HepG2 (cell line): Measurements from ENCODE around the gene SDK2. TPM values are rescaled to one million over a fixed set of nuclear protein-coding genes. Genes with fewer than 3 reads are reported as not detected.

Experiments used
- HIVEP1 ChIP-seq: sonication (generic); formaldehyde crosslinking; IDR thresholded peaks from 2 replicates; pipeline ENCODE4 v1.4.0; 2020; ENCODE audit warnings: mild to moderate bottlenecking, missing genetic modification reagents
- HOXA9 ChIP-seq: sonication (generic); formaldehyde crosslinking; IDR thresholded peaks from 2 replicates; pipeline ENCODE4 v1.8.1; 2022; ENCODE audit warnings: missing genetic modification reagents, mild to moderate bottlenecking, moderate library complexity, borderline replicate concordance
- HOXD1 ChIP-seq: sonication (generic); formaldehyde crosslinking; IDR thresholded peaks from 2 replicates; pipeline ENCODE4 v1.5.0; 2020; ENCODE audit warnings: missing genetic modification reagents
- KLF15 ChIP-seq: sonication (generic); formaldehyde crosslinking; IDR thresholded peaks from 2 replicates; pipeline ENCODE4 v1.8.1; 2023; ENCODE audit warnings: borderline replicate concordance, mild to moderate bottlenecking, inconsistent platforms, missing genetic modification reagents, mixed read lengths
- NR2C2 ChIP-seq: sonication (generic); formaldehyde crosslinking; IDR thresholded peaks from 2 replicates; pipeline ENCODE4 v1.4.0; 2020; ENCODE audit warnings: missing genetic modification reagents, mild to moderate bottlenecking, moderate library complexity, borderline replicate concordance
- REXO4 ChIP-seq: sonication (generic); formaldehyde crosslinking; IDR thresholded peaks from 2 replicates; pipeline ENCODE4 v1.8.0; 2022; ENCODE audit warnings: missing genetic modification reagents, mild to moderate bottlenecking, borderline replicate concordance
- SMAD3 ChIP-seq: sonication (generic); formaldehyde crosslinking; IDR thresholded peaks from 2 replicates; pipeline ENCODE4 v1.4.0; 2020; ENCODE audit warnings: missing genetic modification reagents
- YEATS4 ChIP-seq: sonication (generic); formaldehyde crosslinking; IDR thresholded peaks from 2 replicates; pipeline ENCODE4 v1.4.0; 2020; ENCODE audit warnings: missing genetic modification reagents, borderline replicate concordance
- ZFP1 ChIP-seq: IDR thresholded peaks from 2 replicates; pipeline ENCODE4 v1.6.1; 2016
- ZFP90 ChIP-seq: sonication (generic); formaldehyde crosslinking; IDR thresholded peaks from 2 replicates; pipeline ENCODE4 v1.8.0; 2022; ENCODE audit warnings: missing genetic modification reagents, mild to moderate bottlenecking, inconsistent platforms, borderline replicate concordance
- ZNF138 ChIP-seq: sonication (generic); formaldehyde crosslinking; IDR thresholded peaks from 2 replicates; pipeline ENCODE4 v1.5.0; 2020; ENCODE audit warnings: mild to moderate bottlenecking, low read depth, missing genetic modification reagents
- ZNF232 ChIP-seq: sonication (generic); formaldehyde crosslinking; IDR thresholded peaks from 2 replicates; pipeline ENCODE4 v1.4.0; 2020; ENCODE audit warnings: missing genetic modification reagents, borderline replicate concordance
- ZNF678 ChIP-seq: sonication (generic); formaldehyde crosslinking; IDR thresholded peaks from 2 replicates; pipeline ENCODE4 v1.4.0; 2020; ENCODE audit warnings: mild to moderate bottlenecking, missing genetic modification reagents
- ZNF841 ChIP-seq: sonication (generic); formaldehyde crosslinking; IDR thresholded peaks from 2 replicates; pipeline ENCODE4 v1.8.1; 2023; ENCODE audit warnings: missing genetic modification reagents, borderline replicate concordance
- polyA plus RNA-seq, 8 experiments: library from polyadenylated mRNA; depleted of rRNA in 3 of 8; stranded (reverse) in 7 of 8; unstranded in 1 of 8; fragments of >200 nt; fragmentation: Illumina TruSeq in 4 of 8; extraction: Trizol in 4 of 8; gene quantifications; 2 replicates each; pipeline versions ENCODE4 v1.2.1 to v1.2.3, GENCODE V29; 2011 to 2016; ENCODE audit warnings: low read depth in 4 of 8, missing spikeins in 1 of 8, mixed read lengths in 1 of 8; ENCODE audit not compliant: insufficient read depth in 1 of 8
- total RNA-seq, 5 experiments: library from RNA; depleted of rRNA; stranded (reverse); fragments of >200 nt; fragmentation: Illumina TruSeq; extraction: Trizol; gene quantifications; 2 replicates each; pipeline ENCODE4 v1.2.3, GENCODE V29; 2016; ENCODE audit warnings: low read depth in 1 of 5
- TF ChIP-seq, protein P1 (sequence below): sonication (generic); formaldehyde crosslinking; IDR thresholded peaks from 2 replicates; pipeline ENCODE4 v1.5.0; 2020; ENCODE audit warnings: missing genetic modification reagents
- TF ChIP-seq, protein P2 (sequence below): sonication (generic); formaldehyde crosslinking; IDR thresholded peaks from 2 replicates; pipeline ENCODE4 v1.4.0; 2020; ENCODE audit warnings: mild to moderate bottlenecking, missing genetic modification reagents
- TF ChIP-seq, protein P3 (sequence below): sonication (generic); formaldehyde crosslinking; IDR thresholded peaks from 2 replicates; pipeline ENCODE4 v1.9.0; 2021; ENCODE audit warnings: missing genetic modification reagents, borderline replicate concordance
- TF ChIP-seq, protein P4 (sequence below): conservative IDR thresholded peaks from 2 replicates; pipeline ENCODE4 v1.6.1; 2018; ENCODE audit warnings: missing genetic modification reagents
- TF ChIP-seq, protein P5 (sequence below): sonication (generic); formaldehyde crosslinking; IDR thresholded peaks from 2 replicates; pipeline ENCODE4 v1.5.0; 2020; ENCODE audit warnings: missing genetic modification reagents, mild to moderate bottlenecking, borderline replicate concordance
- TF ChIP-seq, protein P6 (sequence below): sonication (generic); formaldehyde crosslinking; conservative IDR thresholded peaks from 2 replicates; pipeline ENCODE4 v1.8.1; 2023; ENCODE audit warnings: missing genetic modification reagents

Gene SDK2
- total and polyA plus RNA-seq, 2 of the 13 experiments (the other 11 are each of a cell fraction or from before 2014, with no cell fraction given), result not detected

DNA sequence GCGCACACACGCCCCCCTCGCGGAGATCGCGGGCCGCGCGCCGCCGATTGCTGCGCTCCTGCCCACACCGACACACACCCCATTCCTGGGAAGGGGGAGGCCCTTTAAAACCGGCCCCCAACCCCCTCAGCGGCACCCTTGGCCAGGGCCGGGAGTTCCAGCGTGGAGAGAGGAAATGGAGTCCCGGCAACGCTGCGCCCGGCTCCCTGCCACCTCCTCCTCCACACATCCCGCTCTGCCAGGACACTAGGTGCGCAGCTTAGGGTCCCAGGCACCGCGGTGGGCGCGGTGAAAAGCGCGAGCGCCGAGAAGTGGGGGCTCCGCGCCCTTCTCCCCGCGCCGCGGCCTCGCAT is 332.8 kb downstream of the SDK2 start (continued):
- TF ChIP-seq, protein P1, sequence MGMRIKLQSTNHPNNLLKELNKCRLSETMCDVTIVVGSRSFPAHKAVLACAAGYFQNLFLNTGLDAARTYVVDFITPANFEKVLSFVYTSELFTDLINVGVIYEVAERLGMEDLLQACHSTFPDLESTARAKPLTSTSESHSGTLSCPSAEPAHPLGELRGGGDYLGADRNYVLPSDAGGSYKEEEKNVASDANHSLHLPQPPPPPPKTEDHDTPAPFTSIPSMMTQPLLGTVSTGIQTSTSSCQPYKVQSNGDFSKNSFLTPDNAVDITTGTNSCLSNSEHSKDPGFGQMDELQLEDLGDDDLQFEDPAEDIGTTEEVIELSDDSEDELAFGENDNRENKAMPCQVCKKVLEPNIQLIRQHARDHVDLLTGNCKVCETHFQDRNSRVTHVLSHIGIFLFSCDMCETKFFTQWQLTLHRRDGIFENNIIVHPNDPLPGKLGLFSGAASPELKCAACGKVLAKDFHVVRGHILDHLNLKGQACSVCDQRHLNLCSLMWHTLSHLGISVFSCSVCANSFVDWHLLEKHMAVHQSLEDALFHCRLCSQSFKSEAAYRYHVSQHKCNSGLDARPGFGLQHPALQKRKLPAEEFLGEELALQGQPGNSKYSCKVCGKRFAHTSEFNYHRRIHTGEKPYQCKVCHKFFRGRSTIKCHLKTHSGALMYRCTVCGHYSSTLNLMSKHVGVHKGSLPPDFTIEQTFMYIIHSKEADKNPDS, result no peak; the same call in 1 of the 2 replicates
- TF ChIP-seq KLF15 (CRISPR knock-in tag) (0 out of 2 replicates have a peak, but pooled peaks have one; percentile 14), SMAD3 (CRISPR knock-in tag) (no peak), YEATS4 (CRISPR knock-in tag) (no peak), ZNF138 (CRISPR knock-in tag) (no peak), ZNF232 (CRISPR knock-in tag) (no peak), REXO4 (CRISPR knock-in tag) (no peak), NR2C2 (CRISPR knock-in tag) (no peak), ZFP90 (CRISPR knock-in tag) (no peak), ZNF841 (CRISPR knock-in tag) (peak; percentile 9; the same call in 1 of the 2 replicates), ZNF678 (CRISPR knock-in tag) (no peak), HOXD1 (CRISPR knock-in tag) (no peak), ZFP1 (CRISPR knock-in tag) (no peak), HOXA9 (CRISPR knock-in tag) (no peak), HIVEP1 (CRISPR knock-in tag) (no peak)
- TF ChIP-seq, protein P2, sequence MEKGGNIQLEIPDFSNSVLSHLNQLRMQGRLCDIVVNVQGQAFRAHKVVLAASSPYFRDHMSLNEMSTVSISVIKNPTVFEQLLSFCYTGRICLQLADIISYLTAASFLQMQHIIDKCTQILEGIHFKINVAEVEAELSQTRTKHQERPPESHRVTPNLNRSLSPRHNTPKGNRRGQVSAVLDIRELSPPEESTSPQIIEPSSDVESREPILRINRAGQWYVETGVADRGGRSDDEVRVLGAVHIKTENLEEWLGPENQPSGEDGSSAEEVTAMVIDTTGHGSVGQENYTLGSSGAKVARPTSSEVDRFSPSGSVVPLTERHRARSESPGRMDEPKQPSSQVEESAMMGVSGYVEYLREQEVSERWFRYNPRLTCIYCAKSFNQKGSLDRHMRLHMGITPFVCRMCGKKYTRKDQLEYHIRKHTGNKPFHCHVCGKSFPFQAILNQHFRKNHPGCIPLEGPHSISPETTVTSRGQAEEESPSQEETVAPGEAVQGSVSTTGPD, result no peak
- TF ChIP-seq, protein P3, sequence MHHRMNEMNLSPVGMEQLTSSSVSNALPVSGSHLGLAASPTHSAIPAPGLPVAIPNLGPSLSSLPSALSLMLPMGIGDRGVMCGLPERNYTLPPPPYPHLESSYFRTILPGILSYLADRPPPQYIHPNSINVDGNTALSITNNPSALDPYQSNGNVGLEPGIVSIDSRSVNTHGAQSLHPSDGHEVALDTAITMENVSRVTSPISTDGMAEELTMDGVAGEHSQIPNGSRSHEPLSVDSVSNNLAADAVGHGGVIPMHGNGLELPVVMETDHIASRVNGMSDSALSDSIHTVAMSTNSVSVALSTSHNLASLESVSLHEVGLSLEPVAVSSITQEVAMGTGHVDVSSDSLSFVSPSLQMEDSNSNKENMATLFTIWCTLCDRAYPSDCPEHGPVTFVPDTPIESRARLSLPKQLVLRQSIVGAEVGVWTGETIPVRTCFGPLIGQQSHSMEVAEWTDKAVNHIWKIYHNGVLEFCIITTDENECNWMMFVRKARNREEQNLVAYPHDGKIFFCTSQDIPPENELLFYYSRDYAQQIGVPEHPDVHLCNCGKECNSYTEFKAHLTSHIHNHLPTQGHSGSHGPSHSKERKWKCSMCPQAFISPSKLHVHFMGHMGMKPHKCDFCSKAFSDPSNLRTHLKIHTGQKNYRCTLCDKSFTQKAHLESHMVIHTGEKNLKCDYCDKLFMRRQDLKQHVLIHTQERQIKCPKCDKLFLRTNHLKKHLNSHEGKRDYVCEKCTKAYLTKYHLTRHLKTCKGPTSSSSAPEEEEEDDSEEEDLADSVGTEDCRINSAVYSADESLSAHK (CRISPR knock-in tag), result no peak
- TF ChIP-seq, protein P4, sequence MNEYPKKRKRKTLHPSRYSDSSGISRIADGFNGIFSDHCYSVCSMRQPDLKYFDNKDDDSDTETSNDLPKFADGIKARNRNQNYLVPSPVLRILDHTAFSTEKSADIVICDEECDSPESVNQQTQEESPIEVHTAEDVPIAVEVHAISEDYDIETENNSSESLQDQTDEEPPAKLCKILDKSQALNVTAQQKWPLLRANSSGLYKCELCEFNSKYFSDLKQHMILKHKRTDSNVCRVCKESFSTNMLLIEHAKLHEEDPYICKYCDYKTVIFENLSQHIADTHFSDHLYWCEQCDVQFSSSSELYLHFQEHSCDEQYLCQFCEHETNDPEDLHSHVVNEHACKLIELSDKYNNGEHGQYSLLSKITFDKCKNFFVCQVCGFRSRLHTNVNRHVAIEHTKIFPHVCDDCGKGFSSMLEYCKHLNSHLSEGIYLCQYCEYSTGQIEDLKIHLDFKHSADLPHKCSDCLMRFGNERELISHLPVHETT, result no peak
- TF ChIP-seq, protein P5, sequence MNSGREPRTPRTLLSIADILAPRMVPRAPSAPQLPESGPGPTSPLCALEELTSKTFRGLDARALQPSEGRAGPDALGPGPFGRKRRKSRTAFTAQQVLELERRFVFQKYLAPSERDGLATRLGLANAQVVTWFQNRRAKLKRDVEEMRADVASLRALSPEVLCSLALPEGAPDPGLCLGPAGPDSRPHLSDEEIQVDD (CRISPR knock-in tag), result 0 out of 2 replicates have a peak, but pooled peaks have one; percentile 55
- TF ChIP-seq, protein P6, sequence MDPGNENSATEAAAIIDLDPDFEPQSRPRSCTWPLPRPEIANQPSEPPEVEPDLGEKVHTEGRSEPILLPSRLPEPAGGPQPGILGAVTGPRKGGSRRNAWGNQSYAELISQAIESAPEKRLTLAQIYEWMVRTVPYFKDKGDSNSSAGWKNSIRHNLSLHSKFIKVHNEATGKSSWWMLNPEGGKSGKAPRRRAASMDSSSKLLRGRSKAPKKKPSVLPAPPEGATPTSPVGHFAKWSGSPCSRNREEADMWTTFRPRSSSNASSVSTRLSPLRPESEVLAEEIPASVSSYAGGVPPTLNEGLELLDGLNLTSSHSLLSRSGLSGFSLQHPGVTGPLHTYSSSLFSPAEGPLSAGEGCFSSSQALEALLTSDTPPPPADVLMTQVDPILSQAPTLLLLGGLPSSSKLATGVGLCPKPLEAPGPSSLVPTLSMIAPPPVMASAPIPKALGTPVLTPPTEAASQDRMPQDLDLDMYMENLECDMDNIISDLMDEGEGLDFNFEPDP, result no peak
